SU-DHL-6 (cell line): ENCODE results near the gene ELMO1.

Source experiments
- H2AFZ ChIP-seq: fragments of 200-600 bp; sonication (generic); 2 replicates; pipeline ENCODE4 v1.6.1; 2014; ENCODE audit warnings: low read depth, mild to moderate bottlenecking, moderate library complexity, mixed read lengths, antibody characterized with exemption, low read length; ENCODE audit not compliant: severe bottlenecking
- H3F3A ChIP-seq: fragments of 200-600 bp; shearing (Covaris generic); 2 replicates; pipeline ENCODE4 v1.6.0; 2016; ENCODE audit warnings: antibody characterized with exemption, mild to moderate bottlenecking; ENCODE audit not compliant: insufficient read depth
- H3K27ac ChIP-seq: fragments of 200-600 bp; sonication (generic); 2 replicates; pipeline ENCODE4 v1.5.1; 2016; ENCODE audit warnings: low read depth, mild to moderate bottlenecking, low read length, moderate library complexity, mixed read lengths
- H3K27me3 ChIP-seq: fragments of 200-600 bp; sonication (generic), shearing (Covaris generic); 2 replicates; pipeline ENCODE4 v1.6.0; 2014; ENCODE audit warnings: mild to moderate bottlenecking, low read length
- H3K36me3 ChIP-seq: fragments of 200-600 bp; sonication (generic); 2 replicates; pipeline ENCODE4 v1.6.1; 2014; ENCODE audit warnings: mild to moderate bottlenecking, low read length, mixed read lengths
- H3K4me2 ChIP-seq: fragments of 300-600, 200-600 bp; shearing (Covaris generic), sonication (generic); 2 replicates; pipeline ENCODE4 v1.6.0; 2014; ENCODE audit warnings: low read length, low read depth, mild to moderate bottlenecking; ENCODE audit not compliant: poor library complexity, severe bottlenecking
- H3K4me3 ChIP-seq: fragments of 200-600 bp; sonication (generic); 2 replicates; pipeline ENCODE4 v1.5.1; 2014; ENCODE audit warnings: antibody characterized with exemption, low read length, mild to moderate bottlenecking, mixed read lengths; ENCODE audit not compliant: insufficient read depth, poor library complexity, severe bottlenecking
- H3K79me2 ChIP-seq: fragments of 200-600 bp; sonication (generic); 2 replicates; pipeline ENCODE4 v1.6.1; 2014; ENCODE audit warnings: mild to moderate bottlenecking, low read length, moderate library complexity; ENCODE audit not compliant: insufficient read depth
- H3K9ac ChIP-seq: fragments of 200-600 bp; sonication (generic); 2 replicates; pipeline ENCODE4 v1.7.0; 2014; ENCODE audit warnings: mild to moderate bottlenecking, low read length
- H3K9me2 ChIP-seq: fragments of 200-600 bp; sonication (generic); replicated peaks from 2 replicates; pipeline ENCODE4 v1.6.1; 2014; ENCODE audit warnings: low read length; ENCODE audit not compliant: insufficient read depth
- H3K9me3 ChIP-seq: fragments of 200-600 bp; sonication (generic); 2 replicates; pipeline ENCODE4 v1.6.1; 2014; ENCODE audit warnings: low read length, mixed read lengths; ENCODE audit not compliant: insufficient read depth
- H4K20me1 ChIP-seq: fragments of 200-600 bp; sonication (generic); 2 replicates; pipeline ENCODE4 v1.6.1; 2014; ENCODE audit warnings: low read depth, mild to moderate bottlenecking, antibody characterized with exemption, low read length, moderate library complexity, mixed read lengths
- CTCF ChIP-seq: fragments of 200-600 bp; sonication (generic); IDR thresholded peaks from one replicate; pipeline ENCODE4 v1.5.1; 2017; ENCODE audit warnings: antibody characterized with exemption, mild to moderate bottlenecking, low read length, moderate library complexity; ENCODE audit not compliant: insufficient read depth, poor library complexity, severe bottlenecking
- EZH2phosphoT487 ChIP-seq: fragments of 200-600 bp; sonication (generic), shearing (Covaris generic); conservative IDR thresholded peaks from 2 replicates; pipeline ENCODE4 v1.6.1; 2018; ENCODE audit warnings: mild to moderate bottlenecking, antibody characterized with exemption, low read length, moderate library complexity, mixed read lengths

The ELMO1 gene

GRCh38 chr7:37265876-37266275 lies 182.8 kb downstream of the ELMO1 start:
- Histone ChIP-seq H3K79me2 (0 out of 2 replicates have a peak, but pooled peaks cover 11% of the 10 kb centered on the region), H4K20me1 (no peaks in the 10 kb centered on the region), H3F3A (no peaks in the 10 kb centered on the region), H3K4me3 (no peak overlapping the region), H3K9me2 (no peaks in the 10 kb centered on the region), H3K9ac (no peak overlapping the region), H3K36me3 (no peaks in the 10 kb centered on the region), H3K9me3 (no peaks in the 10 kb centered on the region), H2AFZ (no peak overlapping the region), H3K27me3 (no peaks in the 10 kb centered on the region), H3K4me2 (no peak overlapping the region), H3K27ac (no peak overlapping the region)
- no peak for TF ChIP-seq EZH2phosphoT487
- no peak for TF ChIP-seq CTCF

GRCh38 chr7:37265006-37265405 lies 183.7 kb downstream of the ELMO1 start:
- Histone ChIP-seq H3K27me3 (no peaks in the 10 kb centered on the region), H2AFZ (no peak overlapping the region), H3K9me2 (no peaks in the 10 kb centered on the region), H3K27ac (no peak overlapping the region), H4K20me1 (no peaks in the 10 kb centered on the region), H3K9me3 (no peaks in the 10 kb centered on the region), H3K79me2 (0 out of 2 replicates have a peak, but pooled peaks cover 11% of the 10 kb centered on the region), H3F3A (no peaks in the 10 kb centered on the region), H3K4me2 (no peak overlapping the region), H3K9ac (no peak overlapping the region), H3K36me3 (no peaks in the 10 kb centered on the region), H3K4me3 (no peak overlapping the region)
- no peak for TF ChIP-seq EZH2phosphoT487

GRCh38 chr7:37262181-37262580 lies 186.5 kb downstream of the ELMO1 start:
- no peak overlapping the region for H3K27ac ChIP-seq
- TF ChIP-seq EZH2phosphoT487: no peak
- no peak for TF ChIP-seq CTCF
- H3K4me2 ChIP-seq: no peak overlapping the region
- H2AFZ ChIP-seq: no peak overlapping the region
- H3K79me2 ChIP-seq: 0 out of 2 replicates have a peak, but pooled peaks cover 6% of the 10 kb centered on the region
- H4K20me1 ChIP-seq: no peaks in the 10 kb centered on the region
- no peaks in the 10 kb centered on the region for H3K27me3 ChIP-seq
- no peaks in the 10 kb centered on the region for H3K9me2 ChIP-seq
- H3K9me3 ChIP-seq: no peaks in the 10 kb centered on the region
- no peak overlapping the region for H3K9ac ChIP-seq
- no peaks in the 10 kb centered on the region for H3F3A ChIP-seq
- no peaks in the 10 kb centered on the region for H3K36me3 ChIP-seq
- H3K4me3 ChIP-seq: no peak overlapping the region

- H3K4me3 ChIP-seq: no peak overlapping the region
- H3K9ac ChIP-seq: no peak overlapping the region
- no peak overlapping the region for H2AFZ ChIP-seq
- TF ChIP-seq EZH2phosphoT487 (no peak), CTCF (no peak)
- no peak overlapping the region for H3K27ac ChIP-seq
- H3F3A ChIP-seq: no peaks in the 10 kb centered on the region
- H3K79me2 ChIP-seq: no peaks in the 10 kb centered on the region
- no peaks in the 10 kb centered on the region for H3K9me2 ChIP-seq
- H3K36me3 ChIP-seq: peaks cover 5% of the 10 kb centered on the region; the same call in 1 of the 2 replicates
- no peak overlapping the region for H3K4me2 ChIP-seq
- H3K27me3 ChIP-seq: no peaks in the 10 kb centered on the region
- H4K20me1 ChIP-seq: no peaks in the 10 kb centered on the region
- H3K9me3 ChIP-seq: no peaks in the 10 kb centered on the region
These were observed 189.3 kb downstream of the ELMO1 start for GRCh38 chr7:37259319-37259821.
